Panc1 (cell line): Measurements from ENCODE around the gene IL7R. TPM values are rescaled to one million over a fixed set of nuclear protein-coding genes. Genes with fewer than 3 reads are reported as not detected.

Experiments
- ATAC-seq: fragments of 200-7000 bp; cut with Tn5 transposase; 2 replicates; pipeline ENCODE4 v1.9.1; 2020; ENCODE audit warnings: mild to moderate bottlenecking, moderate library complexity
- BruUV-seq: library from RNA; stranded (reverse); fragments of 400-500 nt; replicated peaks from 2 replicates; lab custom pipeline; 2021; lab: Mats Ljungman, UMichigan
- CTCF ChIA-PET: fragments of 300-600 bp; sonication (Branson Sonifier 250); formaldehyde crosslinking; loops from one replicate; lab custom pipeline; 2022; ENCODE audit warnings: antibody characterized with exemption; lab: Charles Lee
- POLR2A ChIA-PET: fragments of 300-600 bp; sonication (Branson Sonifier 250); formaldehyde crosslinking; loops from one replicate; lab custom pipeline; 2022; ENCODE audit warnings: antibody characterized with exemption; lab: Charles Lee
- DNase-seq: peaks from one replicate; pipeline ENCODE4 v3.0.0-alpha.2; 2010; ENCODE audit warnings: low read depth, low spot score
- H3K27ac ChIP-seq: 2 replicates; pipeline ENCODE4 v1.5.1; 2011; ENCODE audit warnings: mild to moderate bottlenecking, low read length, inconsistent platforms
- H3K27me3 ChIP-seq: fragments of 200-500 bp; sonication (Bioruptor generic); 2 replicates; pipeline ENCODE4 v1.6.0; 2014; ENCODE audit warnings: low read length, inconsistent platforms; ENCODE audit not compliant: control insufficient read depth, insufficient read depth
- H3K36me3 ChIP-seq: fragments of 200-500 bp; sonication (Bioruptor generic); 2 replicates; pipeline ENCODE4 v1.5.1; 2014; ENCODE audit warnings: inconsistent platforms, mild to moderate bottlenecking, low read length, moderate library complexity; ENCODE audit not compliant: control insufficient read depth, insufficient read depth
- H3K4me1 ChIP-seq: 2 replicates; pipeline ENCODE4 v1.5.1; 2011; ENCODE audit warnings: inconsistent platforms, mild to moderate bottlenecking, low read length, moderate library complexity; ENCODE audit not compliant: control insufficient read depth, insufficient read depth
- H3K4me3 ChIP-seq, 2 experiments: 2 replicates each; pipeline ENCODE4 v1.5.1; 2011 to 2012; ENCODE audit warnings: low read depth in 2 of 2, low read length in 2 of 2, mild to moderate bottlenecking in 2 of 2, inconsistent platforms in 1 of 2, moderate library complexity in 1 of 2
- H3K9me3 ChIP-seq: fragments of 200-500 bp; sonication (Bioruptor generic); 2 replicates; pipeline ENCODE4 v1.5.1; 2014; ENCODE audit warnings: low read depth, mild to moderate bottlenecking, inconsistent platforms, low read length, moderate library complexity; ENCODE audit not compliant: control insufficient read depth, insufficient read depth
- CTCF ChIP-seq: fragments of 450-650 bp; IDR thresholded peaks from 2 replicates; pipeline ENCODE4 v1.5.1; 2017; ENCODE audit warnings: mild to moderate bottlenecking
- POLR2AphosphoS5 ChIP-seq: IDR thresholded peaks from 2 replicates; pipeline ENCODE4 v1.6.1; 2012; ENCODE audit warnings: mild to moderate bottlenecking, low read depth, low read length, moderate library complexity
- REST ChIP-seq, 2 experiments: IDR thresholded peaks; 2 replicates each; pipeline ENCODE4 v1.6.1; 2011 to 2012; ENCODE audit warnings: low read depth in 2 of 2, control low read depth in 1 of 2, low read length in 1 of 2, mild to moderate bottlenecking in 1 of 2, moderate library complexity in 1 of 2; ENCODE audit not compliant: insufficient read depth in 1 of 2
- SIN3A ChIP-seq: IDR thresholded peaks from 2 replicates; pipeline ENCODE4 v1.6.1; 2012; ENCODE audit warnings: low read depth, mild to moderate bottlenecking, low read length, moderate library complexity, borderline replicate concordance; ENCODE audit not compliant: insufficient read depth
- TCF7L2 ChIP-seq: IDR thresholded peaks from 2 replicates; pipeline ENCODE4 v1.6.1; 2011; ENCODE audit warnings: mild to moderate bottlenecking, low read depth, low read length, inconsistent platforms
- in situ Hi-C: cut with HindIII; loops from 2 replicates; pipeline ENCODE4 v1.10.0; 2016; ENCODE audit warnings: low sequenced_read_pairs, low pct_unique_long_range_greater_than_20kb
- intact Hi-C: fragments of 100-400 bp; cut with micrococcal nuclease; formaldehyde crosslinking; loops from one replicate; pipeline ENCODE4 v1.10.0; 2022; ENCODE audit not compliant: unreplicated experiment
- total RNA-seq: library from RNA; stranded (reverse); gene quantifications from one replicate; pipeline ENCODE4 v1.2.1, GENCODE V29; 2021; ENCODE audit not compliant: unreplicated experiment

The IL7R gene
- total RNA-seq, 1 experiment from 2014 or later, result 0.90 TPM

GRCh38 chr5:35822511-35822910 is 34.2 kb upstream of the IL7R start:
- Histone ChIP-seq H3K36me3 (no peaks in the 10 kb centered on the region), H3K27me3 (no peaks in the 10 kb centered on the region), H3K9me3 (no peaks in the 10 kb centered on the region), H3K4me3 (no peak overlapping the region), H3K4me1 (no peaks in the 10 kb centered on the region), H3K27ac (no peak overlapping the region)
- in situ Hi-C loops (no loop called here), intact Hi-C loops (no loop called here)
- BruUV-seq, result no TSS peak
- no peak for DNase-seq
- CTCF ChIA-PET, result no interaction called here
- no peak for ATAC-seq
- POLR2A ChIA-PET, result no interaction called here
- no peak for TF ChIP-seq CTCF
- TF ChIP-seq SIN3A, result no peak
- no peak for TF ChIP-seq TCF7L2
- TF ChIP-seq POLR2AphosphoS5, result no peak
- TF ChIP-seq REST (IDR thresholded peaks at IDR 0.05; ENCODE audit: insufficient read depth in 1 of 2, low read depth in 2 of 2, low read length in 1 of 2), result no peak

- H3K4me3 ChIP-seq, result no peak overlapping the region
- DNase-seq, result no peak
- in situ Hi-C loops (no loop called here), intact Hi-C loops (no loop called here)
- H3K36me3 ChIP-seq, result no peaks in the 10 kb centered on the region
- H3K4me1 ChIP-seq, result no peaks in the 10 kb centered on the region
- no peak overlapping the region for H3K27ac ChIP-seq
- ChIA-PET CTCF (no interaction called here), POLR2A (no interaction called here)
- TF ChIP-seq POLR2AphosphoS5 (no peak), SIN3A (no peak), REST (IDR thresholded peaks at IDR 0.05; ENCODE audit: insufficient read depth in 1 of 2, low read depth in 2 of 2, low read length in 1 of 2) (no peak), CTCF (no peak), TCF7L2 (no peak)
- no TSS peak for BruUV-seq
- no peak for ATAC-seq
- H3K9me3 ChIP-seq, result no peaks in the 10 kb centered on the region
- H3K27me3 ChIP-seq, result no peaks in the 10 kb centered on the region
These were observed 33.2 kb upstream of the IL7R start for GRCh38 chr5:35823347-35824098.
